AG04449 (cell line): ENCODE results near the gene RASSF8.

Experiments
- CTCF ChIA-PET: fragments of 350-600 bp; formaldehyde crosslinking; extraction: SDS; loops from one replicate; lab custom pipeline; 2021; ENCODE audit warnings: antibody characterized with exemption; lab: Yijun Ruan, JAX
- POLR2A ChIA-PET: fragments of 400-600, 350-600 bp; formaldehyde crosslinking; extraction: SDS; loops from one replicate; lab custom pipeline; 2020; ENCODE audit warnings: antibody characterized with exemption, inconsistent platforms; lab: Yijun Ruan, JAX
- DNase-seq: peaks from one replicate; pipeline ENCODE4 v3.0.0-alpha.2; 2010; ENCODE audit warnings: low read depth, low spot score
- H3K4me3 ChIP-seq: 2 replicates; pipeline ENCODE4 v1.5.1; 2011; ENCODE audit warnings: low read depth, mild to moderate bottlenecking, control low read depth, low read length
- CTCF ChIP-seq: IDR thresholded peaks from one replicate; pipeline ENCODE4 v1.5.1; 2011; ENCODE audit warnings: mild to moderate bottlenecking, moderate library complexity, low read length, control low read depth, inconsistent platforms; ENCODE audit not compliant: insufficient read depth; ENCODE audit errors: missing control alignments

The RASSF8 gene

DNA sequence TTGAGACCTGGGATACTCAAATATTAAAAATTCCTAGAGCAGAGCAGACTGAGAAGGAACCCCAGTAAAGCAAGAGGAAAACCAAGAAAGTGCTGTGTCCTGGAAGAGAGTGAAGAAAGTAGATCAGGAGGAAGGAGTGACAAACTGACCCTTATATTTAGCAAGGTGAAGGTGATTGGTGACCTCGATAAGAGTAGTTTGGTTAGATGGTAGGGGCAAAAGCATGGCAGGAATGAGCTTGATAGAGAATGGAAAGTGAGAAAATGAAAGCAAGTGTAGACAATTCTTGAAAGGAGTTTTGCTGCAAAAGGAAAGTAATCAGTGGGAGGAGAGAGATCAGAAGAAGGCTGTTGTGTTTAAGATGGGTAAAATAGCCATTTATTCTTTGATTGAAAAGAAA, 51.1 kb downstream of the RASSF8 start:
- CTCF ChIA-PET: interaction anchor here (1.2 to 1.5 kb wide), 3 partner anchors 9 to 20 kb away, joined by 3 to 6 read pairs (median 4); no protein-coding TSS in a partner anchor
- no peak for TF ChIP-seq CTCF
- DNase-seq: no peak
- POLR2A ChIA-PET: no interaction called here
- H3K4me3 ChIP-seq: no peak overlapping the region

- DNase-seq: no peak
- no peak overlapping the region for H3K4me3 ChIP-seq
- ChIA-PET POLR2A (no interaction called here), CTCF (interaction anchor here (1.2 to 1.5 kb wide), 3 partner anchors 9 to 19 kb away, joined by 3 to 6 read pairs (median 4); no protein-coding TSS in a partner anchor)
- TF ChIP-seq CTCF: no peak
Observed at GRCh38 chr12:26010293-26010821, 51.9 kb downstream of the RASSF8 start.

DNA sequence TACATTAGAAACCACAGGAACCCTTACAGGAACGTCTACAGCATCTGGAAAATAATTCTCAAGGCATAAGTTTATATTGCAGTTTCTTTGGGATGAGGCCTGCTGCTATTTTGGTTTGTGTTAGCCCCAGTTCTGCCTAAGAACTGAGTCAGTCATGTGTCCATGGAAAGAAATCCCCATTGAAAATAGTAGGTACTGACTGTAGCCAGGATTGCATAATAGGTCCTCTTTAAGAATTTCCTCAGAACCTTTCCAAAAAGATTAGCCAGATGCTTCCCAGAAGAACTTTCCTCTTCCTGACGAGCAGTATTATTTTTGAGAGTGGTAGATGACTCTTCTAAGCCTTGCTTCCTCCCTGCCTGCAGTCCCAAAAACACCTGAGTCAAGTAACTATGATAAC, 52.6 kb downstream of the RASSF8 start:
- ChIA-PET CTCF (interaction anchor here (1.0 to 1.1 kb wide), 2 partner anchors 10 to 22 kb away, joined by 3 to 4 read pairs; no protein-coding TSS in a partner anchor), POLR2A (no interaction called here)
- no peak overlapping the region for H3K4me3 ChIP-seq
- DNase-seq: peak; percentile 80
- no peak for TF ChIP-seq CTCF

- H3K4me3 ChIP-seq: no peak overlapping the region
- TF ChIP-seq CTCF: no peak
- DNase-seq: no peak
- ChIA-PET CTCF (interaction anchor here (1.0 to 1.5 kb wide), 2 partner anchors 35 to 578 kb away, joined by 3 to 6 read pairs; no protein-coding TSS in a partner anchor), POLR2A (no interaction called here)
Observed at GRCh38 chr12:26014085-26014484, 55.6 kb downstream of the RASSF8 start.

DNA sequence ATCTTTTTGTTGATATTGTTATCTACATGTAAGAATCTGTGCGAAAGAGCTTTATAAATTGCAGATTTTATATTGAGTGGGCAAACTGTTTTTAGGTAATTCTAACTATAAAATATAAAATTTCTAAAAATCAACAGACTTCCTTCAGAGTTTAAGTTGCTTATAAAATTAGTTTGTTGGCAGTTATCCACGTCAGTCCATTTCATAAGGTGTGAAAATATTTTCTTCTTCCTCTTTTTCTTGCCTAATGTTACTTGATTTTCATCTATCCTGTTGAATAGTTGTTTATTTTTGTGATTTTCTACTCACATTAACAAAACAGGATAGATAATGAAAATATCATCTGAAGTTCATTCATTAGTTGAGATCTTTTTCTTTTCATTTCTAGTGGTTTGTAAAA, 58.0 kb downstream of the RASSF8 start:
- ChIA-PET CTCF (interaction anchor here (1.0 to 2.8 kb wide), 6 partner anchors 10 to 322 kb away, joined by 3 to 10 read pairs (median 4); no protein-coding TSS in a partner anchor), POLR2A (no interaction called here)
- H3K4me3 ChIP-seq: no peak overlapping the region
- DNase-seq: no peak
- no peak for TF ChIP-seq CTCF

DNA sequence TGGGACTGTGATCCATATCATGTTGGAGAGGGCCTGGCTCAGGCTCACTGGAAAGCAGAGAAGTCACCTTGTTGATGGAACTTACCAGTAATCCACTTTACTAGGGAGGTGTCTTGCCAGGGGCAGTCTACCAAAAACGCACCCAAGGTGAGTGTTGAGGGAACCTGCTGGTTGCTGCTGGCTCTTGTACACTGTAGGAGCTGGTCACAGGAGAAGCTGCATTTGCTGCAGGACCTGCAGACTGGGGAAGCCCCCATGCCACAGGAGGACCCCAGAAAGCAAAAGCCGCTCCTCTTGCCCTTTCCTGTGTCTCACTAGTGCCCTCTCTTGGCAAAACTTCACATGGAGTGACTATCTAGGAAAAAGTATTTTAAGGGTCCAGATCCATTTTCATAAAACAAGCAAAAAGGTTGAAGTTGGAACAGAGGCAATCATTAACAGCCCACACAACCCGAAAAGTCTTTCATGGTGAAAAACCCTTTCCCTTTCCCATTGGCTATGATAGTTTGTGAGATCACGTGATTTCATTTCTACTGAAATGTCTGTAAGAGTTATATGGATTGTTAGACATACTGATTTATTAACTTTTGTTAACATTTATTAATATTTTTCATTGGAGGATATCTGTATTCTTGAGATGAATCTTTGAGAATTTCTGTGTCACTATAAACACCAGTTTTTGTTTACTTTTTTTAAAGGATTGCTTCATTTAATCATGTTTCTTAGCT, 59.2 kb downstream of the RASSF8 start:
- POLR2A ChIA-PET: interaction anchor here (0.6 kb wide), 1 partner anchor 465 kb away, joined by 3 read pairs; no protein-coding TSS in a partner anchor
- no peak overlapping the region for H3K4me3 ChIP-seq
- CTCF ChIA-PET: interaction anchor here (0.6 to 2.8 kb wide), 11 partner anchors 9 to 581 kb away, joined by 3 to 10 read pairs (median 4); no protein-coding TSS in a partner anchor
- DNase-seq: no peak
- TF ChIP-seq CTCF: peak; percentile 44
